Smooth muscle cell of the brain vasculature (primary cell): Measurements from ENCODE around the gene NTRK1.

ENCODE experiments used
- DNase-seq: peaks from one replicate; pipeline ENCODE4 v3.0.0-alpha.2; 2012; ENCODE audit warnings: low read depth, low spot score

The NTRK1 gene

GRCh38 chr1:156881101-156881500 is 20.4 kb downstream of the NTRK1 start:
- no peak for DNase-seq

GRCh38 chr1:156881663-156882062 is 21.0 kb downstream of the NTRK1 start:
- no peak for DNase-seq

GRCh38 chr1:156882543-156882942 is 21.9 kb downstream of the NTRK1 start:
- no peak for DNase-seq

- no peak for DNase-seq
These were observed 23.3 kb downstream of the NTRK1 start for GRCh38 chr1:156883919-156884318.

- DNase-seq = no peak
These were observed 24.0 kb downstream of the NTRK1 start for GRCh38 chr1:156884560-156885184.

GRCh38 chr1:156885314-156885713 is 24.6 kb downstream of the NTRK1 start:
- DNase-seq = no peak

GRCh38 chr1:156885880-156886355 is 25.3 kb downstream of the NTRK1 start:
- DNase-seq = no peak

GRCh38 chr1:156886583-156887281 is 26.1 kb downstream of the NTRK1 start:
- no peak for DNase-seq

- no peak for DNase-seq
These were observed 26.7 kb downstream of the NTRK1 start for GRCh38 chr1:156887317-156887716.

GRCh38 chr1:156887734-156888133 is 27.1 kb downstream of the NTRK1 start:
- DNase-seq = no peak

- DNase-seq = no peak
These were observed 29.3 kb downstream of the NTRK1 start for GRCh38 chr1:156889802-156890580.

- DNase-seq = peak; percentile 77
These were observed 31.8 kb downstream of the NTRK1 start for GRCh38 chr1:156892190-156893047.

- DNase-seq = no peak
These were observed 32.6 kb downstream of the NTRK1 start, which contains the start of gene PEAR1 for GRCh38 chr1:156893048-156893953. PEAR1 (plus strand) TSS chr1:156893718; CDS start chr1:156903927, 10,209 bp downstream.

GRCh38 chr1:156894001-156894400 is 33.3 kb downstream of the NTRK1 start:
- no peak for DNase-seq

GRCh38 chr1:156894711-156895454 is 34.2 kb downstream of the NTRK1 start:
- DNase-seq = no peak

- no peak for DNase-seq
These were observed 34.8 kb downstream of the NTRK1 start for GRCh38 chr1:156895455-156895812.

- DNase-seq = no peak
These were observed 35.3 kb downstream of the NTRK1 start for GRCh38 chr1:156895927-156896326.

GRCh38 chr1:156896490-156897033 is 35.9 kb downstream of the NTRK1 start:
- no peak for DNase-seq

GRCh38 chr1:156897078-156897825 is 36.6 kb downstream of the NTRK1 start:
- no peak for DNase-seq
